ENCODE results near the gene LRMDA. TPM values are rescaled to one million over a fixed set of nuclear protein-coding genes. Genes with fewer than 3 reads are reported as not detected.

Gene LRMDA
- total and polyA plus RNA-seq, 2 of the 13 experiments (the other 11 are each of a cell fraction or from before 2014, with no cell fraction given) = 13.4 to 22.0 TPM

- WGBS (ENCODE audit: low lambda C conversion rate) = 100% methylated on average over 2 of the region's 2 CpGs
- H3K4me2 ChIP-seq (ENCODE audit: low read depth, low read length) = no peak overlapping the region
- H4K20me1 ChIP-seq (ENCODE audit: insufficient read depth, low read length) = no peaks in the 10 kb centered on the region
- no peak overlapping the region for H3K27ac ChIP-seq (ENCODE audit: extremely low read length, insufficient read depth, low read length)
- no peak for FAIRE-seq
- no peak for DNase-seq (ENCODE audit: low spot score)
- in situ Hi-C loops (cut with HindIII; ENCODE audit: extremely low pct_ligation_motif_present, low pct_unique_long_range_greater_than_20kb) = no loop called here
- intact Hi-C loops (cut with micrococcal nuclease; ENCODE audit: unreplicated experiment) = no loop called here
- no peak overlapping the region for H3K9ac ChIP-seq (ENCODE audit: insufficient read depth, low read depth, low read length)
- TF ChIP-seq ZNF546 (CRISPR knock-in tag; conservative IDR thresholded peaks at IDR 0.05) (no peak), AHR (CRISPR knock-in tag; IDR thresholded peaks at IDR 0.05) (no peak), ZNF143 (CRISPR knock-in tag; IDR thresholded peaks at IDR 0.05) (no peak), ONECUT2 (CRISPR knock-in tag; IDR thresholded peaks at IDR 0.05) (no peak), IRF2 (CRISPR knock-in tag; IDR thresholded peaks at IDR 0.05) (no peak), ZNF446 (CRISPR knock-in tag; IDR thresholded peaks at IDR 0.05) (no peak)
- POLR2A ChIA-PET = no interaction called here
- peaks cover 4 to 9% of the 10 kb centered on the region in 2 experiments; a peak in 4 of 5 replicates for H3K36me3 ChIP-seq (replicated peaks in 1 of 2; ENCODE audit: control insufficient read depth in 1 of 2, insufficient read depth in 2 of 2, low read length in 2 of 2)
- no peak for ATAC-seq
- H3K4me3 ChIP-seq (replicated peaks in 1 of 3; ENCODE audit: insufficient read depth in 1 of 3, low read depth in 2 of 3, low read length in 3 of 3) = no peak overlapping the region
- peaks cover 24% of the 10 kb centered on the region for H3K4me1 ChIP-seq (ENCODE audit: insufficient read depth, low read length)
- no peaks in the 10 kb centered on the region for H3K27me3 ChIP-seq (ENCODE audit: control insufficient read depth in 1 of 2, insufficient read depth in 2 of 2, low read length in 2 of 2)
- peaks cover 7% of the 10 kb centered on the region for H3K79me2 ChIP-seq (ENCODE audit: insufficient read depth, low read length)
- no peak overlapping the region for H2AFZ ChIP-seq (ENCODE audit: low read length)
- BruUV-seq (replicated peaks) = no TSS peak
- CTCF ChIA-PET (ENCODE audit: low intra/inter-chr PET ratio, low total read pairs) = no interaction called here
- peaks cover 26% of the 10 kb centered on the region for H3K9me3 ChIP-seq (ENCODE audit: low read length)
These were observed 16.7 kb downstream of the LRMDA start for GRCh38 chr10:75448166-75448565.

GRCh38 chr10:75449382-75450074 is 18.1 kb downstream of the LRMDA start:
- POLR2A ChIA-PET = interaction anchor here (0.8 kb wide), 1 partner anchor 327 kb away, joined by 3 read pairs; no protein-coding TSS in a partner anchor
- intact Hi-C loops (cut with micrococcal nuclease; ENCODE audit: unreplicated experiment) = no loop called here
- Histone ChIP-seq H3K4me3 (replicated peaks in 1 of 3; ENCODE audit: insufficient read depth in 1 of 3, low read depth in 2 of 3, low read length in 3 of 3) (no peak overlapping the region), H3K79me2 (ENCODE audit: insufficient read depth, low read length) (no peaks in the 10 kb centered on the region), H3K4me1 (ENCODE audit: insufficient read depth, low read length) (peaks cover 28% of the 10 kb centered on the region), H2AFZ (ENCODE audit: low read length) (no peak overlapping the region), H3K9me3 (ENCODE audit: low read length) (peaks cover 14% of the 10 kb centered on the region), H3K27ac (ENCODE audit: extremely low read length, insufficient read depth, low read length) (no peak overlapping the region), H3K27me3 (ENCODE audit: control insufficient read depth in 1 of 2, insufficient read depth in 2 of 2, low read length in 2 of 2) (no peaks in the 10 kb centered on the region), H3K4me2 (ENCODE audit: low read depth, low read length) (no peak overlapping the region), H4K20me1 (ENCODE audit: insufficient read depth, low read length) (no peaks in the 10 kb centered on the region), H3K36me3 (replicated peaks in 1 of 2; ENCODE audit: control insufficient read depth in 1 of 2, insufficient read depth in 2 of 2, low read length in 2 of 2) (peaks cover 8 to 14% of the 10 kb centered on the region in 2 experiments), H3K9ac (ENCODE audit: insufficient read depth, low read depth, low read length) (no peak overlapping the region)
- TF ChIP-seq ZSCAN29 (CRISPR knock-in tag; conservative IDR thresholded peaks at IDR 0.05) (no peak), FOXO1 (CRISPR knock-in tag; IDR thresholded peaks at IDR 0.05) (no peak), ZBTB49 (CRISPR knock-in tag; IDR thresholded peaks at IDR 0.05; ENCODE audit: borderline replicate concordance) (no peak), ATF4 (CRISPR knock-in tag; IDR thresholded peaks at IDR 0.05) (no peak), IKZF5 (CRISPR knock-in tag; IDR thresholded peaks at IDR 0.05) (no peak), ZFP62 (CRISPR knock-in tag; IDR thresholded peaks at IDR 0.05) (no peak), CEBPG (CRISPR knock-in tag; IDR thresholded peaks at IDR 0.05) (no peak), FOXA1 (IDR thresholded peaks at IDR 0.05) (no peak), FOXA1 (CRISPR knock-in tag; IDR thresholded peaks at IDR 0.05) (no peak)
- 86% methylated on average over 7 of the region's 7 CpGs for WGBS (ENCODE audit: low lambda C conversion rate)
- ATAC-seq (no peak), FAIRE-seq (no peak), DNase-seq (ENCODE audit: low spot score) (no peak)
- in situ Hi-C loops (cut with HindIII; ENCODE audit: extremely low pct_ligation_motif_present, low pct_unique_long_range_greater_than_20kb) = no loop called here
- CTCF ChIA-PET (ENCODE audit: low intra/inter-chr PET ratio, low total read pairs) = no interaction called here
- BruUV-seq (replicated peaks) = no TSS peak

Data from HepG2 (cell line).